NCI-H128 (cell line): Measurements from ENCODE around the gene ZNF69.
"Not testable (repeated sequence)": the region's sequence is repeated elsewhere in the genome, so short reads cannot be mapped to it uniquely, and the experiment has no call there.

Experiments
- DNase-seq: peaks from one replicate; lab custom pipeline; 2025; ENCODE audit not compliant: unreplicated experiment; lab: John Stamatoyannopoulos, UW

ZNF69 gene

DNA sequence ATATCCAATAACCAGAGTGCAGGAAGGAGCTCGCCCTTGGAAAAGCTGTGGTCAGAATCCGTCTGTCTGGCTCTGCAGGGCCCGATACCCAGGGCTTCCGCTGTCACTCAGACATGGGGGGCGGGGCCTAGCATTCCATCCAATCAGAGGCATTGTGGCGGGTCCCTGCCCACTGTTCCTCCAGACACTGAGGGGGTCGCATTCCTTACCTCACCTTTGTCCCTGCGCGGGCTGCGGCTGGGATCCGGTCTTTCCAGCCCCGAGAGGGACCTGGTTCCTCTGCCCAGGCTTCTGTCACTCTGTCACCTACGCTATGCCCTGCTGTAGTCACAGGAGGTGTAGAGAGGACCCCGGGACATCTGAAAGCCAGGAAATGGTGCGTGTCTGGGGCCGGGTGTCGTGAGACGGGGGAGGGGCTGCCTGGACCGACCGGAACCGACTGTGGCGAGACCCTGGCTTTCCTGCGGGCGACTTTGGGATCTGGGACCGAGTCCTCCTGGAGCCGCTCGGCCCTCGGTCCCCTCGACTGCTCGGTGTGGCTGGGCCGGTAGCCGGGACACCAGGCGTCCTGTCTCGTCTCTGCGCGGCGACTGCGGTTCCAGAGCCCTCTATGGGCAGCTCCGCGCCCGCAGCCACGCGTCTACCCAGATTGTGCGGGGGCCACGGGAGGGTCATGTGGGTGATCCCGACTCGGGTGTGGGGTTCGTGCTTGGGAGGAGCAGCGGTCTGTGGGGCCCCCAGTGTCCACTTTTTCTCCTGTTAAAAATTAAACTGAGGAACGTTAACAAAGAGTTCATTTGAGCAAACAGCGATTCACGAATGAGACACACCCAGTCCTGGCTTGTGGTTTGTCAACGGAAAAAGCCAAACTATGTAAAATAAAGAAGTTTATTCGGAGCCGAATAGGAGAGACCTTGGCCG lies at the start of gene ZNF69:
ZNF69 (plus strand) TSS at position 172 of the 921 bp plus-strand sequence; CDS start at position 314, 142 bp downstream.
- DNase-seq = peak; percentile 12

- no peak for DNase-seq
Measured at GRCh38 chr19:11843722-11844121, 43.9 kb upstream of the ZNF69 start.

DNA sequence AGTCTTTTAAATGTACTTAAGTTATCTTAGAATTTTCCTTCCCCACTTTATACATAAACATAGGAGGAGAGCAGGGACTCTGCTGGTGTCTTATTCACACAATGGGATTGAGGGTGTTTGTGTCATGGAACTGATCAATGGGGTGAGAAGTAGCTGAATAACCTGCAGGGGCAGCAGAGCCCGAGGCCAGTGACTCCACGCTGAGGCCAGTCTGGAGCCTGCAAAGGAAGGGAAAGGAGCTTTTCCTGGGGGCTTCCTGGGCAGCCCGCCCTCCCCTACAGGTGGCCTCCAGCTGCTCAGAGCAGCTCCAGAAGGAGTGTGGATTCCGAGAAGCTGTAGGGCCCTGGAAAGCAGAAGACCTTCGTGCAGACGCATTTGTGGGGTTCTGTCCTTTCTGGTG lies 40.0 kb upstream of the ZNF69 start:
- DNase-seq = not testable (repeated sequence)

GRCh38 chr19:11848200-11848593 lies 39.4 kb upstream of the ZNF69 start:
- DNase-seq = no peak

DNA sequence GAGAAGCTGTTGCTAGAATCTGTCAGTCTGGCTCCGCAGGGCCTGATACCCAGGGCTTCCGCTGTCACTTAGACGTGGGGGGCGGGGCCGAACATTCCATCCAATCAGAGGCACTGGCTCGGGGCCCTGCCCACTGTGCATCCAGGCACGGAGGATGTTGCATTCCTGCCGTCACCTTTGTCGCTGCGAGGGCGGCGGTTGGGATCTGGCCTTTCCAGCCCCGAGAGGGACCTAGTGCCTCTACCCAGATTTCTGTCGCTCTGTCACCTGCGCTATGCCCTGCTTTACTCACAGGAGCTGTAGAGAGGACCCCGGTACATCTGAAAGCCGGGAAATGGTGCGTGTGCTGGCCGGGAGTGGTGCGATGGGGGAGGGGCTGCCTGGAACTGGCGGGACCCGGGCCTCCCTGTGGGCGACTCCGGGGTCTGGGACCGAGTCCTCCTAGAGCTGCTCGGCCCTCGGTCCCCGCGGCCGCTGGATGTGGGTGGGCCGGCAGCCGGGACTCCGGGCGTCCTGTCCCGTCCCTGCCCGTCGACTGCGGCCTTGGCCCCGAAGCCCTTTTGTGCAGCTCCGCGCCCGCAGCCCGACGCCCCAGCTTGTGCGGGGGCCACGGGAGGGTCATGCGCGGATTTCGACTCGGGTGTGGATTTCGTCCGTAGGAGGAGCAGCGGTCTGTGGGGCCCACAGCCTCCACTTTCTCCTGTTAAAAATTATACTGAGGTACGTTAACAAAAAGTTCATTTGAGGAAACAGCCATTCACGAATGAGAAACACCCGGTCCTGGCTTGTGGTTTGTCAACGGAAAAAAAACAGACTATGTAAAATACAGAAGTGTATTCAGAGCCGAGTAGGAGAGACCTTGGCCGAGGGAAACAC lies 38.8 kb upstream of the ZNF69 start, which contains the start of gene ZNF439:
ZNF439 (plus strand) TSS at position 133 of the 876 bp plus-strand sequence; CDS start at position 275, 142 bp downstream.
- DNase-seq = peak; percentile 78

- not testable (repeated sequence) for DNase-seq
Measured at GRCh38 chr19:11850289-11850688, 37.3 kb upstream of the ZNF69 start.

DNA sequence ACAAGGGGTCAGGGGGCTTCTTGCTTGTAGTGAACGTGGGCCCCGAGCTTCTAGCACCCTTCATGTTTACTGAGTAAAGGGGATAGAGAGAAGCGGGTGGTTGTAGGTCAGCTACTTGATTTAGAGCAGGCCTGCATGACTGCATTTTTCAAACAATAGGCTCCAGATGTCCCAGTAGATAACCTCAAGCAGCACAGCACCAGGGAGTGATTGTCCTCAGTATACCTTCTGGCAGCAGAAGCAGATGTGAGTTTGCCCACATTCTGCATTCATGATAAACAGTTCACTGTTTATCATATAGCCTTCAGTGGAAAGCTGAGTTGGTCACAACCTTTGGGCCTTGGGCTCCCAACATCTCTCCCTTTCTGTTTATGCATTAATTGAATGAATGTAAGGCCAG lies 34.2 kb upstream of the ZNF69 start:
- DNase-seq = no peak

- DNase-seq = no peak
Measured at GRCh38 chr19:11856596-11857250, 30.9 kb upstream of the ZNF69 start.

DNA sequence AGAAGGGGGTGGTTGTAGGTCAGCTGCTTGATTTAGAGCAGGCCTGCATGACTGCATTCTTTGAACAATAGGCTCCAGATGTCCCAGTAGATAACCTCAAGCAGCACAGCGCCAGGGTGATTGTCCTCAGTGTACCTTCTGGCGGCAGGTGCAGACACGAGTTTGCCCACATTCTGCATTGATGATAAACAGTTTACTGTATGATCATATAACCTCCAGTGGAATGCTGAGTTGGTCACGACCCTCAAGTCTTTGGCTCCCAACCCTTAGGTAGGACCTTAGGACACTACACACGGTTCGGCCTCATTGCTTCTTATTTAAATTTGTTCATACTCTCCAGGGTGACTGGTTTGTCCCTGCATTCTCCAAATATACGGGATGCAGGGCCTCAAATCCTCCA lies 26.9 kb upstream of the ZNF69 start:
- DNase-seq = no peak

DNA sequence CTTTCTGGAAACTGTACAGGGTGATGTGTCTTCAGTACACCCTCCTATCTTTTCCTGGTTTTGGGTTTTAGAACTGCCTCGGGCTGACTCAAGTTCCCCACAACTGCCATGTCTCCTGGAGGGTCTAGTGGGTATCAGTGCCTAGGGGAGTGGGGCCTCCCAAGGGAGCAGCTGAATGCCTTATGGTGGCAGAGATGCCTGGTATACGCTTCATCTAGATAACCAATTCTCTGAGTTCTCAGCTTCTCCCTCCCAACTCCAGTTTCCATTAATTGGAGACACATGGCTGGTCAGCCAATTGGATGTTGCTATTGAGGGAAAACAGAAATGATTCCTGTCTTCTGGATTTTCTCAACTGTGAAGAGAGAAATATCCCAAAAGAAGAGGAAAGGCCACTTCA lies 26.3 kb upstream of the ZNF69 start:
- no peak for DNase-seq

- DNase-seq = not testable (repeated sequence)
Measured at GRCh38 chr19:11867766-11868165, 19.8 kb upstream of the ZNF69 start.

DNA sequence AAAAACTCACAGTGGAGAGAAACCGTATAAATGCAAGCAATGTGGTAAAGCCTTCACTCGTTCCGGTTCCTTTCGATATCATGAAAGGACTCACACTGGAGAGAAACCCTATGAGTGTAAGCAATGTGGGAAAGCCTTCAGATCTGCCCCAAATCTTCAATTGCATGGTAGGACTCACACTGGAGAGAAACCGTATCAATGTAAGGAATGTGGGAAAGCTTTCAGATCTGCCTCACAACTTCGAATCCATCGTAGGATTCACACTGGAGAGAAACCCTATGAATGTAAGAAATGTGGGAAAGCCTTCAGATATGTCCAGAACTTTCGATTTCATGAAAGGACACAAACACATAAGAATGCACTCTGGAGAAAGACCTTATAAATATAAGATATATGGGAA lies 19.4 kb upstream of the ZNF69 start:
- DNase-seq = no peak

- no peak for DNase-seq
Measured at GRCh38 chr19:11872624-11873023, 15.0 kb upstream of the ZNF69 start.

GRCh38 chr19:11873762-11874161 lies 13.8 kb upstream of the ZNF69 start:
- DNase-seq = no peak

DNA sequence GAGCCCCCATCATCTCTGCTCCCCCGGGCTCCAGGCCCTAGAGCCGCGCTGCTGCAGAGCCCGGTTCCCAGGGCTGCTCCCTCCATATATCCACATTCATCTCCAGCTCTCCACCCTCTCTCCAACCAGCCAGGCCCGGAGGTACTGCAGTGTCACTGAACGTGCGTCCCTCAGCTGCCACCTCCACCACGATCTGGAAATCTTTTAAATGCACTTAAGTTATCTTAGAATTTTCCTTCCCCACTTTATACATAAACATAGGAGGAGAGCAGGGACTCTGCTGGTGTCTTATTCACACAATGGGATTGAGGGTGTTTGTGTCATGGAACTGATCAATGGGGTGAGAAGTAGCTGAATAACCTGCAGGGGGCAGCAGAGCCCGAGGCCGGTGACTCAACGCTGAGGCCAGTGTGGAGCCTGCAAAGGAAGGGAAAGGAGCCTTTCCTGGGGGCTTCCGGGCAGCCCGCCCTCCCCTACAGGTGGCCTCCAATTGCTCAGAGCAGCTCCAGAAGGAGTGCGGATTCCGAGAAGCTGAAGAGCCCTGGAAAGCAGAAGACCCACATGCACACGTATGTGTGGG lies 7.8 kb upstream of the ZNF69 start:
- DNase-seq = not testable (repeated sequence)

DNA sequence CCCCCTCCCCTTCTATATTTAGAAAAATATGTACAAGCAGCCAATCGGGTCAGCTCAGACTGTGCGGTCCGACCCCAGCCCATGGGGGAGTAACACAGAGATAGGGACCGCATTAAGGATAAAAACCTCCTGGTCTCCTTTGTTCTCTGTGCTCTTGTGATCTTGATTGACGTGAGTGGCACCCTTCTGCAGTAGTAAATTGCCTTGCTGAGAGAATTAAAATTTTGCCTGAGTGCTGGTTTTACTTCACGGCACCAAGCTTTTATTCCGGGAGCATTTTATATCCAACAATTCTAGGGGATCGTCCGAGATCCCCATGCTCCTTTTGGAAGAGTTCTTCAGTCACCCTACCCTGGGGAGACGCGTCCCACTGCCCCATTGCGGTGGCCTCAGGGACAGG lies 7.0 kb upstream of the ZNF69 start:
- DNase-seq = no peak

DNA sequence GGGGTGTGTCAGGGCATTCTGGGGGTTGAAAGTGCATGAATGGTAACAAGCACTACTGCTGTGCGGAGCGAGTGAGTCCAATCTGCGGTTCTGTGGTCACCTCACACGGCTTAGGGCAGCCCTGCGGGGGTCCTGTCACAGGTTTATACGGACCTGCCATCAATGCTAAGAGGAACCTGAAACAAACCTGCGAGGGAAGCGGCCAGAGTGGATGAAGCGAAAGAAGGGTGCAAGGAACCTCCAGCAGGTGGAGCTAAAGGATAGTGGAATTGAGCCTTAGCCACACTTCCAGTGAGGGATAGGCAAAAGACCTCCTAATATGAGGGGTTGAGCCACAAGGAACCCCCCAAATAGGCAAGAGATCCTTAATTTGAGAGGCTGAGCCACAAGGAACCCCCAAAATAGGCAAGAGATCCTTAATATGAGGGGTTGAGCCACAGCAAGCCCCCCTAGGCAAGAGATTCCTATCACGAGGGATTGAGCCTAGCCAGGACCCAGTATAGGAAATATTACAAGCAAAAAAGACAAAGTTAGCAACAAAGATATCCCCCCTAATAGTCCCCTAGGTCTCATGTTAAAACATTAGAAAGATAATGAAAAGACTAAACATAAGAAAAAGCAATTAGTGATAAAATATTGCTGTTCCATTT lies 6.3 kb upstream of the ZNF69 start:
- peak; percentile 40 for DNase-seq

DNA sequence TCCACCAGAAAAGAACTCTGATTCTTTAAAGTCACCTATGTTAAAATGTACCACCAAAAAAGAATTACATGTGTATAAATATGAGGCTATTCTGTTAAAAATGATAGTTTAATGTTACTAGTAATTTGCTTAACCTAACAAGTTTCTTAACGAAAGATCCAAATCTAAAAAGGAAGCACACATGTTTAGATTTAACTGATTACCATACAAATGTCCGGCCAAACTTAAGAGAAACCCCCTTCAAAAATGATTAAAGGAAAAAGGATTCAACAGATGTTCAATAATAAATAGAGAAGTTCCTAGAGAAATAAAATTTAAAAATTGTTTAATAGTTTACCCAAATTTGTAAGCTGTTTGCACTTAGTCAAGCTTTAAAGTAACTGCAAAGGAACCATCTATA lies 5.0 kb upstream of the ZNF69 start:
- DNase-seq = no peak

DNA sequence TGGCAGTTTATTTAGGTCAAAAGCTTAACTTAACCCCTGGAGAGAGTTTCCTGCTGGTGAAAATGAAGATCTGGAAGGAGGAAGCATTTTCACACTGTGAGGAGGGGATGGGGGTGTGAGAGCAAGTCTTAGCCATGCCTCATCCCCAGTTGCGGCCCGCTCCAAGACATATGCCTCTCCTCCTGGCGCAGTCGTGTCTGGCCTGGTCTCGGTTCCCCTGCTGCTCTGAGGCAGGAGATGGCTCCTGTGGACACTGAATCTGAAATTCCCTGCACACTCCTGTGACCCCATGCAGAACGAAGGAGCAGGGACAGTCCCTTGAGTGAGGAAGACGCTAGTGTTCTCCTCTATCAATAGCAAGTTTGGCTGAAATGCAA lies 360 bp upstream of the ZNF69 start:
- DNase-seq = no peak

GRCh38 chr19:11889901-11890300 lies 2.3 kb downstream of the ZNF69 start:
- not testable (repeated sequence) for DNase-seq
